ENCODE data around the gene MYBPH. TPM values are rescaled to one million over a fixed set of nuclear protein-coding genes. Genes with fewer than 3 reads are reported as not detected.

MYBPH gene
- total RNA-seq, 1 donor from 2014 or later: not detected

DNA sequence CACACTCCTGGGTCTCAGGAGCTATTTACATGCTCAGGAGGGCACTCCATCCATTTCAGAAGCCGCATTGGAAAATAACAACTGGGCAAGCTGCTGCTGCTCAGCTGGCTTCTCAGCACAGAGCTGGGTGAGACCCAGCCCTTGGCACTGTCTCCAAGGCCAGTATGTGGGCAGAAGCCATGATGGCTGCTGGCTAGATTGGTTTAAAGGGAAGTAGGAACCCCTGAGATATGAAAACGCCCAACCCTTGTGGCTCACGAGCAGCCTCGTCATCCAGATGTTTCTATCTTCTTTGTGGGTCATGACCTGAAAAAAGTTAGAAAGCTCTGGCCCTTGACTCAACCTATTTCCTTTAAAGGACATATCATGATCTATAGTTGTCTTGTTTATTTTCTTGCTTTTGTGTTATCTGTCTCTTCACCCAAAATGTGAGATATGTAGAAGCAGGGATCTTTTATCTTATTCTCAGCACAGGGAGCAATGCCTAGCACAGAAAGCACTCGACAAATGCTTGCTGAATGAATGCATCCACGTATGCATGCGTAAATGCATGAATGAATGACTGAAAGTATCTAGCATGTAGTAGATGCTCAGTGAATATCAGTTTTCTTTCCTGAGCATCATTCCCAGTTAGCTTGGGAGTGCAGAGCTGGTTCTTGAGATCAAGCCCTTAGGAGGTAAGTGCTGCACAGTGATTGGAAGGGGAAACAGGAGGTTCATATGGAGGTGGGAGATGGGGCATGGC is 11.6 kb downstream of the MYBPH start:
- H3K4me3 Mint-ChIP-seq: no peak overlapping the region
- H3K27ac Mint-ChIP-seq (ENCODE audit: unreplicated experiment): no peak overlapping the region
- no peaks in the 10 kb centered on the region for H3K4me1 Mint-ChIP-seq
- no peak for TF ChIP-seq CTCF (conservative IDR thresholded peaks at IDR 0.05)
- H3K9me3 Mint-ChIP-seq: no peaks in the 10 kb centered on the region
- DNase-seq (ENCODE audit: low read depth, low spot score): no peak
- H3K27me3 Mint-ChIP-seq (ENCODE audit: low read depth): no peaks in the 10 kb centered on the region
- H3K36me3 Mint-ChIP-seq (ENCODE audit: low read depth): no peaks in the 10 kb centered on the region

DNA sequence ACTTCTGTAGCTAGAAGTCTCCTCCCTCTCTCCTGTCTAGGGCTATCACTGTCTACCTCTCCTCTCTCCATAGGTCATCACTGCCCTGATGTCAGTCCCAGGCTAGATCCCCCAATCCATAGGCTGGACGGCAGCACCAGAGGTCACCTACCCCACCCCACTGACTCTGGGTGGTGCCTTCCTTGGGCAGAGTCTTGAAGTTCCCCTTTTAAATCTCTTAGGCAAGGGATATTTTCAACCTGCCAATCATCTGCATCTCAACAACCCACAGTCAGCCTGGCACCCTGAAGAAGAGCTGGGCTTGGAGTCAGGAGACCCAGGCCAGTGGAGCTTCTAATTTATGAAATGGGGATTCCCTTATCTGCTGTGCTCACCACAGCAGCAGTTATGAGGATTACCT is 13.2 kb downstream of the MYBPH start:
- Mint-ChIP-seq H3K27ac (ENCODE audit: unreplicated experiment) (no peak overlapping the region), H3K36me3 (ENCODE audit: low read depth) (no peaks in the 10 kb centered on the region)

DNA sequence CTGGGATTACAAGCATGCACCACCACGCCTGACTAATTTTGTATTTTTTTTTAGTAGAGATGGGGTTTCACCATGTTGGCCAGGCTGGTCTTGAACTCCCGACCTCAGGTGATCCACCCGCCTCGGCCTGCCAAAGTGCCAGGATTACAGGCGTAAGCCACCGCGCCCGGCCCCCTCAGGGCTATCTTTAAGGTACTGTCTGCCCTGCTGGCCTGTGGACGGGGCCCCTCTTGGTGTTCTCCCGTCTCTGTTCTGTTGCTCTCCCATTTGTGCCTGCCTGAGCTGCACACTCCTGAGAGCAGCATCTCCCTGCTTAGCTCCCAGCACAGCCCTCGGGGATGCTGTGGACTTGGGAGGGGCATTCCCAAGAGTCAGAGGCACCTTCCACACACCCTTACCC is 13.9 kb downstream of the MYBPH start:
- no peak overlapping the region for H3K27ac Mint-ChIP-seq (ENCODE audit: unreplicated experiment)
- no peak for TF ChIP-seq CTCF (conservative IDR thresholded peaks at IDR 0.05)
- H3K27me3 Mint-ChIP-seq (ENCODE audit: low read depth): no peaks in the 10 kb centered on the region
- H3K36me3 Mint-ChIP-seq (ENCODE audit: low read depth): no peaks in the 10 kb centered on the region
- H3K4me1 Mint-ChIP-seq: no peaks in the 10 kb centered on the region
- H3K9me3 Mint-ChIP-seq: peaks cover 2% of the 10 kb centered on the region
- no peak for DNase-seq (ENCODE audit: low read depth, low spot score)
- H3K4me3 Mint-ChIP-seq: no peak overlapping the region

More for the DNA sequence above, 13.2 kb downstream of the MYBPH start:
- no peak overlapping the region for H3K4me3 Mint-ChIP-seq
- H3K9me3 Mint-ChIP-seq: no peaks in the 10 kb centered on the region
- no peaks in the 10 kb centered on the region for H3K27me3 Mint-ChIP-seq (ENCODE audit: low read depth)
- no peak for DNase-seq (ENCODE audit: low read depth, low spot score)
- no peak for TF ChIP-seq CTCF (conservative IDR thresholded peaks at IDR 0.05)
- no peaks in the 10 kb centered on the region for H3K4me1 Mint-ChIP-seq

- TF ChIP-seq CTCF (conservative IDR thresholded peaks at IDR 0.05): no peak
- DNase-seq (ENCODE audit: low read depth, low spot score): no peak
- Mint-ChIP-seq H3K4me1 (no peaks in the 10 kb centered on the region), H3K4me3 (no peak overlapping the region), H3K9me3 (peaks cover 2% of the 10 kb centered on the region), H3K27me3 (ENCODE audit: low read depth) (no peaks in the 10 kb centered on the region), H3K36me3 (ENCODE audit: low read depth) (no peaks in the 10 kb centered on the region), H3K27ac (ENCODE audit: unreplicated experiment) (no peak overlapping the region)
Measured at GRCh38 chr1:203161175-203161574, 14.5 kb downstream of the MYBPH start.

GRCh38 chr1:203159844-203160243 is 15.8 kb downstream of the MYBPH start:
- no peaks in the 10 kb centered on the region for H3K27me3 Mint-ChIP-seq (ENCODE audit: low read depth)
- DNase-seq (ENCODE audit: low read depth, low spot score): no peak
- H3K9me3 Mint-ChIP-seq: peaks cover 2% of the 10 kb centered on the region
- no peak overlapping the region for H3K4me3 Mint-ChIP-seq
- TF ChIP-seq CTCF (conservative IDR thresholded peaks at IDR 0.05): no peak
- H3K36me3 Mint-ChIP-seq (ENCODE audit: low read depth): no peaks in the 10 kb centered on the region
- H3K4me1 Mint-ChIP-seq: no peaks in the 10 kb centered on the region
- H3K27ac Mint-ChIP-seq (ENCODE audit: unreplicated experiment): no peak overlapping the region

Data from neural crest cell (in vitro differentiated cells).